HCT116 (cell line): Measurements from ENCODE around the gene KAT14. TPM values are rescaled to one million over a fixed set of nuclear protein-coding genes. Genes with fewer than 3 reads are reported as not detected.

Experiments
- ATAC-seq: fragments of 200-7000 bp; cut with Tn5 transposase; 2 replicates; pipeline ENCODE4 v1.9.1; 2020; ENCODE audit warnings: mild to moderate bottlenecking, moderate library complexity
- BruUV-seq: library from RNA; stranded (reverse); fragments of 400-500 nt; replicated peaks from 2 replicates; lab custom pipeline; 2021; lab: Mats Ljungman, UMichigan
- CTCF ChIA-PET: fragments of 300-600 bp; sonication (Branson Sonifier 250); formaldehyde crosslinking; loops from one replicate; lab custom pipeline; 2021; ENCODE audit warnings: antibody characterized with exemption; lab: Charles Lee
- POLR2A ChIA-PET: fragments of 300-600, 350-600 bp; sonication (Branson Sonifier 250); formaldehyde crosslinking; loops from one replicate; lab custom pipeline; 2021; ENCODE audit warnings: antibody characterized with exemption; lab: Charles Lee
- RAD21 ChIA-PET, 2 experiments: fragments of 300-600 bp; sonication (Branson Sonifier 250); formaldehyde crosslinking; loops; one replicate each; lab custom pipeline; 2023; ENCODE audit warnings: low total read pairs in 2 of 2; ENCODE audit not compliant: uncharacterized antibody in 2 of 2, unreplicated experiment in 2 of 2, low non-redundant PET in 1 of 2; lab: Charles Lee
- DNase-seq: peaks from one replicate; pipeline ENCODE4 v3.0.0-alpha.2; 2010; ENCODE audit warnings: low read depth, low spot score
- H2AFZ ChIP-seq: fragments of 200-600 bp; shearing (Covaris generic), sonication (generic); 2 replicates; pipeline ENCODE4 v1.6.1; 2017; ENCODE audit warnings: low read depth, mixed run types, mixed read lengths, antibody characterized with exemption, low read length; ENCODE audit not compliant: poor library complexity, severe bottlenecking
- H3K27ac ChIP-seq: 2 replicates; pipeline ENCODE4 v1.5.1; 2012; ENCODE audit warnings: low read depth, low read length
- H3K27me3 ChIP-seq: fragments of 200-600 bp; sonication (generic); 2 replicates; pipeline ENCODE4 v1.6.1; 2016; ENCODE audit warnings: mixed run types, low read length, mixed read lengths; ENCODE audit not compliant: insufficient read depth
- H3K36me3 ChIP-seq, 2 experiments: fragments of 200-500 bp in 1 of 2; fragments of 200-600 bp in 1 of 2; sonication (Bioruptor generic) in 1 of 2; sonication (generic) in 1 of 2; 2 replicates each; pipeline versions ENCODE4 v1.5.1 to v1.6.1; 2014 to 2016; ENCODE audit warnings: low read length in 2 of 2, inconsistent platforms in 1 of 2, mixed read lengths in 1 of 2, mixed run types in 1 of 2; ENCODE audit not compliant: insufficient read depth in 2 of 2, control insufficient read depth in 1 of 2
- H3K4me1 ChIP-seq, 2 experiments: fragments of 200-600 bp in 1 of 2; sonication (generic) in 1 of 2; 2 replicates each; pipeline versions ENCODE4 v1.5.1 to v1.6.1; 2012 to 2017; ENCODE audit warnings: low read length in 2 of 2, inconsistent platforms in 1 of 2, mild to moderate bottlenecking in 1 of 2, mixed read lengths in 1 of 2, mixed run types in 1 of 2, moderate library complexity in 1 of 2; ENCODE audit not compliant: insufficient read depth in 2 of 2, control insufficient read depth in 1 of 2
- H3K4me2 ChIP-seq: fragments of 200-600 bp; sonication (generic); 2 replicates; pipeline ENCODE4 v1.6.1; 2017; ENCODE audit warnings: mixed run types, low read length, mixed read lengths
- H3K4me3 ChIP-seq, 2 experiments: fragments of 200-600 bp in 1 of 2; sonication (generic) in 1 of 2; replicated peaks in 1 of 2; 2 replicates each; pipeline ENCODE4 v1.5.1; 2011 to 2016; ENCODE audit warnings: low read length in 2 of 2, control low read depth in 1 of 2, low read depth in 1 of 2, mild to moderate bottlenecking in 1 of 2, mixed read lengths in 1 of 2, mixed run types in 1 of 2
- H3K79me2 ChIP-seq: fragments of 200-600 bp; sonication (generic); 2 replicates; pipeline ENCODE4 v1.6.1; 2017; ENCODE audit warnings: mild to moderate bottlenecking, mixed run types, low read length, moderate library complexity, mixed read lengths; ENCODE audit not compliant: insufficient read depth
- H3K9ac ChIP-seq: fragments of 200-600 bp; sonication (generic); 2 replicates; pipeline ENCODE4 v1.6.1; 2016; ENCODE audit warnings: low read length, mixed read lengths
- H3K9me2 ChIP-seq: fragments of 200-600 bp; sonication (generic), shearing (Covaris generic); 2 replicates; pipeline ENCODE4 v1.6.1; 2017; ENCODE audit warnings: mixed run types, mild to moderate bottlenecking, moderate library complexity; ENCODE audit not compliant: insufficient read depth
- H3K9me3 ChIP-seq, 2 experiments: fragments of 200-500 bp in 1 of 2; fragments of 200-600 bp in 1 of 2; sonication (Bioruptor generic) in 1 of 2; sonication (generic) in 1 of 2; 2 replicates each; pipeline ENCODE4 v1.6.1; 2014 to 2017; ENCODE audit warnings: low read length in 2 of 2, mixed read lengths in 2 of 2, inconsistent platforms in 1 of 2, low read depth in 1 of 2, mild to moderate bottlenecking in 1 of 2, mixed run types in 1 of 2, moderate library complexity in 1 of 2; ENCODE audit not compliant: control insufficient read depth in 1 of 2, insufficient read depth in 1 of 2
- H4K20me1 ChIP-seq: fragments of 200-600 bp; sonication (generic), shearing (Covaris generic); 2 replicates; pipeline ENCODE4 v1.6.1; 2017; ENCODE audit warnings: mixed run types, mild to moderate bottlenecking, moderate library complexity; ENCODE audit not compliant: insufficient read depth
- CBX3 ChIP-seq: IDR thresholded peaks from 2 replicates; pipeline ENCODE4 v1.6.1; 2012; ENCODE audit warnings: low read depth
- CTCF ChIP-seq, 3 experiments: fragments of 200-600 bp in 1 of 3; sonication (generic) in 1 of 3; IDR thresholded peaks in 2 of 3; conservative IDR thresholded peaks in 1 of 3; 2 replicates each; pipeline ENCODE4 v1.5.1; 2012 to 2017; ENCODE audit warnings: low read depth in 2 of 3, low read length in 2 of 3, antibody characterized with exemption in 1 of 3, borderline replicate concordance in 1 of 3, control low read depth in 1 of 3, mild to moderate bottlenecking in 1 of 3, mixed read lengths in 1 of 3, mixed run types in 1 of 3, moderate library complexity in 1 of 3; ENCODE audit not compliant: insufficient read depth in 1 of 3
- ELF1 ChIP-seq: IDR thresholded peaks from 2 replicates; pipeline ENCODE4 v1.6.1; 2012; ENCODE audit warnings: low read depth, borderline replicate concordance
- FOSL1 ChIP-seq: IDR thresholded peaks from 2 replicates; pipeline ENCODE4 v1.6.1; 2012; ENCODE audit warnings: low read depth
- JUND ChIP-seq: IDR thresholded peaks from 2 replicates; pipeline ENCODE4 v1.6.1; 2012
- POLR2AphosphoS5 ChIP-seq: IDR thresholded peaks from 2 replicates; pipeline ENCODE4 v1.6.1; 2011; ENCODE audit warnings: mild to moderate bottlenecking, low read depth, low read length, moderate library complexity
- RAD21 ChIP-seq: IDR thresholded peaks from 2 replicates; pipeline ENCODE4 v1.6.1; 2012; ENCODE audit warnings: low read depth, mild to moderate bottlenecking
- REST ChIP-seq: IDR thresholded peaks from 2 replicates; pipeline ENCODE4 v1.6.1; 2012; ENCODE audit warnings: low read depth
- SRF ChIP-seq: IDR thresholded peaks from 2 replicates; pipeline ENCODE4 v1.6.1; 2012; ENCODE audit warnings: low read depth
- intact Hi-C: fragments of 100-400 bp; cut with micrococcal nuclease; formaldehyde crosslinking; loops from 2 replicates; pipeline ENCODE4 v1.10.0; 2022
- total RNA-seq: library from RNA; stranded (reverse); gene quantifications from one replicate; pipeline ENCODE4 v1.2.1, GENCODE V29; 2021; ENCODE audit not compliant: unreplicated experiment

KAT14 gene
- total RNA-seq, 1 experiment from 2014 or later = 11.4 TPM

- Histone ChIP-seq H2AFZ (no peak overlapping the region), H3K79me2 (no peaks in the 10 kb centered on the region), H3K9me2 (no peaks in the 10 kb centered on the region), H3K9ac (no peak overlapping the region), H3K27ac (no peak overlapping the region), H3K9me3 (no peaks in the 10 kb centered on the region), H3K4me2 (no peak overlapping the region), H3K27me3 (no peaks in the 10 kb centered on the region), H4K20me1 (no peaks in the 10 kb centered on the region), H3K36me3 (no peaks in the 10 kb centered on the region; a peak in 1 of 4 replicates), H3K4me1 (no peaks in the 10 kb centered on the region), H3K4me3 (no peak overlapping the region)
- DNase-seq = no peak
- intact Hi-C loops = no loop called here
- ATAC-seq = no peak
- BruUV-seq = no TSS peak
- RAD21 ChIA-PET = no interaction called here
- CTCF ChIA-PET = no interaction called here
- POLR2A ChIA-PET = no interaction called here
- TF ChIP-seq REST (no peak), FOSL1 (no peak), CBX3 (no peak), JUND (no peak), RAD21 (no peak), POLR2AphosphoS5 (no peak), CTCF (IDR thresholded peaks at IDR 0.05 in 2 of 3, conservative IDR thresholded peaks at IDR 0.05 in 1 of 3; ENCODE audit: borderline replicate concordance in 1 of 3, insufficient read depth in 1 of 3, low read depth in 2 of 3, low read length in 2 of 3) (no peak), SRF (no peak), ELF1 (no peak)
Observed at GRCh38 chr20:18156045-18156444, 18.4 kb downstream of the KAT14 start.
